Measurements from ENCODE around the gene ZNF274. TPM values are rescaled to one million over a fixed set of nuclear protein-coding genes. Genes with fewer than 3 reads are reported as not detected.

ZNF274 gene
- total and polyA plus RNA-seq, 2 experiments from 2014 or later, result 19.9 to 31.2 TPM

DNA sequence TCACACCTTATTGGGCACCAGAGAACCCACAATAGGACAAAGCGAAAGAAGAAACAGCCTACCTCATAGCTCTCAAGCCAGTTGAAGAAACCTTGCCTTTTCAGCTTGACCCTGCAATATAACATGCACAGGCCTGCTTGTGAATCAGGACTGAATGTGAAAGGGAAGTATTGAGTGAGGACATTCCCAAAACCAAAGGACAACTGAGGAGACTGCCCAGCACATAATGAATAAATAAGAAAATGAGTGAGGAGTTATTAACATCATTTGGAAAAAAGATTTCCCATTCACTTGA is 30.2 kb downstream of the ZNF274 start:
- no peak for DNase-seq (ENCODE audit: low spot score)
- TF ChIP-seq EZH2 (IDR thresholded peaks at IDR 0.05; ENCODE audit: low read depth, unreplicated experiment) (no peak), ZNF114 (CRISPR knock-in tag; IDR thresholded peaks at IDR 0.05) (no peak), NANOG (IDR thresholded peaks at IDR 0.05; ENCODE audit: borderline replicate concordance) (no peak), EZH2phosphoT487 (IDR thresholded peaks at IDR 0.05; ENCODE audit: unreplicated experiment) (no peak)
- TF ChIP-seq, protein P1, sequence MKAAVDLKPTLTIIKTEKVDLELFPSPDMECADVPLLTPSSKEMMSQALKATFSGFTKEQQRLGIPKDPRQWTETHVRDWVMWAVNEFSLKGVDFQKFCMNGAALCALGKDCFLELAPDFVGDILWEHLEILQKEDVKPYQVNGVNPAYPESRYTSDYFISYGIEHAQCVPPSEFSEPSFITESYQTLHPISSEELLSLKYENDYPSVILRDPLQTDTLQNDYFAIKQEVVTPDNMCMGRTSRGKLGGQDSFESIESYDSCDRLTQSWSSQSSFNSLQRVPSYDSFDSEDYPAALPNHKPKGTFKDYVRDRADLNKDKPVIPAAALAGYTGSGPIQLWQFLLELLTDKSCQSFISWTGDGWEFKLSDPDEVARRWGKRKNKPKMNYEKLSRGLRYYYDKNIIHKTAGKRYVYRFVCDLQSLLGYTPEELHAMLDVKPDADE (IDR thresholded peaks at IDR 0.05), result no peak
- TF ChIP-seq, protein P2, sequence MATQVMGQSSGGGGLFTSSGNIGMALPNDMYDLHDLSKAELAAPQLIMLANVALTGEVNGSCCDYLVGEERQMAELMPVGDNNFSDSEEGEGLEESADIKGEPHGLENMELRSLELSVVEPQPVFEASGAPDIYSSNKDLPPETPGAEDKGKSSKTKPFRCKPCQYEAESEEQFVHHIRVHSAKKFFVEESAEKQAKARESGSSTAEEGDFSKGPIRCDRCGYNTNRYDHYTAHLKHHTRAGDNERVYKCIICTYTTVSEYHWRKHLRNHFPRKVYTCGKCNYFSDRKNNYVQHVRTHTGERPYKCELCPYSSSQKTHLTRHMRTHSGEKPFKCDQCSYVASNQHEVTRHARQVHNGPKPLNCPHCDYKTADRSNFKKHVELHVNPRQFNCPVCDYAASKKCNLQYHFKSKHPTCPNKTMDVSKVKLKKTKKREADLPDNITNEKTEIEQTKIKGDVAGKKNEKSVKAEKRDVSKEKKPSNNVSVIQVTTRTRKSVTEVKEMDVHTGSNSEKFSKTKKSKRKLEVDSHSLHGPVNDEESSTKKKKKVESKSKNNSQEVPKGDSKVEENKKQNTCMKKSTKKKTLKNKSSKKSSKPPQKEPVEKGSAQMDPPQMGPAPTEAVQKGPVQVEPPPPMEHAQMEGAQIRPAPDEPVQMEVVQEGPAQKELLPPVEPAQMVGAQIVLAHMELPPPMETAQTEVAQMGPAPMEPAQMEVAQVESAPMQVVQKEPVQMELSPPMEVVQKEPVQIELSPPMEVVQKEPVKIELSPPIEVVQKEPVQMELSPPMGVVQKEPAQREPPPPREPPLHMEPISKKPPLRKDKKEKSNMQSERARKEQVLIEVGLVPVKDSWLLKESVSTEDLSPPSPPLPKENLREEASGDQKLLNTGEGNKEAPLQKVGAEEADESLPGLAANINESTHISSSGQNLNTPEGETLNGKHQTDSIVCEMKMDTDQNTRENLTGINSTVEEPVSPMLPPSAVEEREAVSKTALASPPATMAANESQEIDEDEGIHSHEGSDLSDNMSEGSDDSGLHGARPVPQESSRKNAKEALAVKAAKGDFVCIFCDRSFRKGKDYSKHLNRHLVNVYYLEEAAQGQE (IDR thresholded peaks at IDR 0.05; ENCODE audit: unreplicated experiment), result no peak
- TF ChIP-seq, protein P3, sequence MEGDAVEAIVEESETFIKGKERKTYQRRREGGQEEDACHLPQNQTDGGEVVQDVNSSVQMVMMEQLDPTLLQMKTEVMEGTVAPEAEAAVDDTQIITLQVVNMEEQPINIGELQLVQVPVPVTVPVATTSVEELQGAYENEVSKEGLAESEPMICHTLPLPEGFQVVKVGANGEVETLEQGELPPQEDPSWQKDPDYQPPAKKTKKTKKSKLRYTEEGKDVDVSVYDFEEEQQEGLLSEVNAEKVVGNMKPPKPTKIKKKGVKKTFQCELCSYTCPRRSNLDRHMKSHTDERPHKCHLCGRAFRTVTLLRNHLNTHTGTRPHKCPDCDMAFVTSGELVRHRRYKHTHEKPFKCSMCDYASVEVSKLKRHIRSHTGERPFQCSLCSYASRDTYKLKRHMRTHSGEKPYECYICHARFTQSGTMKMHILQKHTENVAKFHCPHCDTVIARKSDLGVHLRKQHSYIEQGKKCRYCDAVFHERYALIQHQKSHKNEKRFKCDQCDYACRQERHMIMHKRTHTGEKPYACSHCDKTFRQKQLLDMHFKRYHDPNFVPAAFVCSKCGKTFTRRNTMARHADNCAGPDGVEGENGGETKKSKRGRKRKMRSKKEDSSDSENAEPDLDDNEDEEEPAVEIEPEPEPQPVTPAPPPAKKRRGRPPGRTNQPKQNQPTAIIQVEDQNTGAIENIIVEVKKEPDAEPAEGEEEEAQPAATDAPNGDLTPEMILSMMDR (conservative IDR thresholded peaks at IDR 0.05; ENCODE audit: low read depth in 2 of 2), result no peak
- peaks cover 80% of the 10 kb centered on the region for H3K36me3 Mint-ChIP-seq (ENCODE audit: low read depth)

DNA sequence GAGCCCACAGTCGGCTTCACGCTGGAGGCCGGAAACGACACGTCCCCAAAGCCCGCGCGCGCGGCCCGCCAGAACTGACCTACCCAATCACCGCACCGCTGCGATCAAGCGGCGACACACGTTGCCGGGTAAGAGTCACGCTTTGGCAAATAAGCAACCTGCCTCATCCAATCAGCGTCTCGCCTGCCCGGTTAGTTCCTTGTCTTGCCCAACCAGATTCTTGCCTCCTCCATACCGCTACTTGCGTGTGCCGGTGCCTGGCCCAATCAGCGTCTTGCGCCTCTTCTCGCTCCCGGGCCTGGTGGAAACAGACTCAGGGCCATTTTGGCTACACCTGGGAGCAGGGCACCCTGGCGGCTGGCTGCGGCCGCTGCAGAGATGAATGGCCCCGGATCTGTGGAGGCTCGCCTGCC is 34.2 kb downstream of the ZNF274 start:
- H4K20me1 ChIP-seq (replicated peaks; ENCODE audit: insufficient read depth), result no peaks in the 10 kb centered on the region
- no peaks in the 10 kb centered on the region for H3K4me1 ChIP-seq (ENCODE audit: insufficient read depth)
- H3K4me2 ChIP-seq, result no peak overlapping the region
- H3K4me1 Mint-ChIP-seq, result no peaks in the 10 kb centered on the region
- 0 out of 2 replicates have a peak, but pooled peaks cover 3% of the 10 kb centered on the region for H3F3A ChIP-seq (replicated peaks; ENCODE audit: low read depth)
- H3K9me2 ChIP-seq (ENCODE audit: insufficient read depth), result no peaks in the 10 kb centered on the region
- no peak overlapping the region for H3K27ac Mint-ChIP-seq
- no peak overlapping the region for H3K4me3 Mint-ChIP-seq
- H3K36me3 ChIP-seq (ENCODE audit: insufficient read depth), result peaks cover 14% of the 10 kb centered on the region
- H3K4me3 ChIP-seq, result no peak overlapping the region
- peaks cover 39% of the 10 kb centered on the region for H3K36me3 Mint-ChIP-seq (ENCODE audit: low read depth)
- H3K27me3 ChIP-seq (ENCODE audit: insufficient read depth), result no peaks in the 10 kb centered on the region
- H3K79me2 ChIP-seq (replicated peaks; ENCODE audit: insufficient read depth), result no peaks in the 10 kb centered on the region
- peaks cover 65% of the 10 kb centered on the region for H3K9me3 Mint-ChIP-seq
- ATAC-seq (peak; percentile 57), DNase-seq (ENCODE audit: low spot score) (peak; percentile 70)
- H3K27ac ChIP-seq (ENCODE audit: low read depth), result no peak overlapping the region
- peaks cover 4% of the 10 kb centered on the region for H3K27me3 Mint-ChIP-seq (ENCODE audit: insufficient read depth, low read depth, poor library complexity)
- H2AFZ ChIP-seq, result peak overlapping the region; percentile 59; the same call in 1 of the 2 replicates
- TF ChIP-seq EZH2 (IDR thresholded peaks at IDR 0.05; ENCODE audit: low read depth, unreplicated experiment) (no peak), JUNB (IDR thresholded peaks at IDR 0.05; ENCODE audit: unreplicated experiment) (no peak), NANOG (IDR thresholded peaks at IDR 0.05; ENCODE audit: borderline replicate concordance) (no peak)
- TF ChIP-seq, protein P2 (IDR thresholded peaks at IDR 0.05; ENCODE audit: unreplicated experiment), result no peak

More for the DNA sequence above, 30.2 kb downstream of the ZNF274 start:
- no peaks in the 10 kb centered on the region for H3K27me3 ChIP-seq (ENCODE audit: insufficient read depth)
- Mint-ChIP-seq H3K4me1 (no peaks in the 10 kb centered on the region), H3K9me3 (peaks cover 93% of the 10 kb centered on the region), H3K27me3 (ENCODE audit: insufficient read depth, low read depth, poor library complexity) (peaks cover 10% of the 10 kb centered on the region), H3K27ac (no peak overlapping the region), H3K4me3 (no peak overlapping the region)
- no peaks in the 10 kb centered on the region for H3K79me2 ChIP-seq (replicated peaks; ENCODE audit: insufficient read depth)
- H3K4me2 ChIP-seq, result no peak overlapping the region
- H3K27ac ChIP-seq (ENCODE audit: low read depth), result no peak overlapping the region
- no peak overlapping the region for H2AFZ ChIP-seq
- H3K36me3 ChIP-seq (ENCODE audit: insufficient read depth), result peaks cover 35% of the 10 kb centered on the region
- no peak for ATAC-seq
- H4K20me1 ChIP-seq (replicated peaks; ENCODE audit: insufficient read depth), result no peaks in the 10 kb centered on the region
- no peaks in the 10 kb centered on the region for H3K9me2 ChIP-seq (ENCODE audit: insufficient read depth)
- no peaks in the 10 kb centered on the region for H3K4me1 ChIP-seq (ENCODE audit: insufficient read depth)
- no peaks in the 10 kb centered on the region for H3F3A ChIP-seq (replicated peaks; ENCODE audit: low read depth)
- H3K4me3 ChIP-seq, result no peak overlapping the region
